ENCODE measurements around the gene NAV2. TPM values are rescaled to one million over a fixed set of nuclear protein-coding genes. Genes with fewer than 3 reads are reported as not detected.

NAV2 gene
- polyA plus RNA-seq, 3 donors = not detected

DNA sequence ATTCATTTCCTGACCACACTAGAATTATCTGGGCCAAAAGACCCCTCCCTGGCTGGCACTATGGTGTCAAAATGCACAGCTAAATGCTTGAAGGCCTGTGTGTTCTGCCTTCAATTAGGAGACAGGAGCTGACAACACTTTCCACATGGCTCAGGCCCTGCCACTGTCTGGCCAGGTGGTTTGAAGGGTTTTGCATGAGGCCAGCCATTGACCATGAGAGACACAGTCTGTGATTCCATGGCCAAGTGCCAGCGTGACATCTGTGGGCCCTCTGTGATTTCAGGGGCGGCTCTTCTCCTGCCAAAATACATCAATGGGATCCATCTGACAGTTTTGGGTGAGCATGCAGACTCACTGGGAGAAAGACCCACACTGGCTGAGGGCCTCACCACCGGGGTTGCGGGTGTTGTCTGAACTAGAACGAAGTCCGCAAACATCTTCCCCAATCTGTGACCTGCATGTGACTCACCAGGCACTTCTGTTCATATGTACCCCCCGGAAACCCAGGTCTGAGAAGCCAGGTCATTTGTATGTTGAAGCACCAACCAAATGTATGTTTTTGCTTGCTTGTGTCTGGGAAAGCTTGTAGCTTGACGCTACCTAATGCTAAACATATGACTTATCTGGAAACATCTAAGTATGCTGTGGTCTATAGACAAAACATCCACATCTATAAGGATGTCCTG, 20.7 kb upstream of the NAV2 start:
- DNase-seq = no peak
- peaks cover 0 to 2% (median 1%) of the 10 kb centered on the region in 7 donors for H3K9me3 Mint-ChIP-seq
- H3K4me3 Mint-ChIP-seq = no peak overlapping the region
- H3K36me3 Mint-ChIP-seq = no peaks in the 10 kb centered on the region
- H3K4me1 ChIP-seq (ENCODE audit: control insufficient read depth in 1 of 2, insufficient read depth in 2 of 2, low read length in 2 of 2) = no peaks in the 10 kb centered on the region
- no peaks in the 10 kb centered on the region for H3K36me3 ChIP-seq (replicated peaks in 1 of 2; ENCODE audit: control insufficient read depth in 1 of 2, insufficient read depth in 2 of 2, low read length in 2 of 2)
- no peaks in the 10 kb centered on the region for H3K4me1 Mint-ChIP-seq
- H3K27me3 ChIP-seq (ENCODE audit: control insufficient read depth in 2 of 2, insufficient read depth in 2 of 2, low read length in 2 of 2) = no peaks in the 10 kb centered on the region
- H3K27ac ChIP-seq (ENCODE audit: low read depth in 1 of 2, low read length in 2 of 2) = no peak overlapping the region
- H3K27me3 Mint-ChIP-seq (ENCODE audit: low read depth in 3 of 3) = peaks cover 8 to 11% (median 9%) of the 10 kb centered on the region in 3 donors
- WGBS (ENCODE audit: insufficient coverage) = 96% methylated on average over 5 of the region's 8 CpGs
- H2AFZ ChIP-seq (ENCODE audit: insufficient read depth, low read depth, low read length, poor library complexity, severe bottlenecking) = no peak overlapping the region
- H3K9me3 ChIP-seq (replicated peaks in 1 of 2; ENCODE audit: control insufficient read depth in 1 of 2, insufficient read depth in 1 of 2, low read length in 2 of 2) = no peaks in the 10 kb centered on the region
- no peak overlapping the region for H3K4me2 ChIP-seq (replicated peaks; ENCODE audit: extremely low read depth, low read length, poor library complexity, severe bottlenecking)
- no peaks in the 10 kb centered on the region for H4K20me1 ChIP-seq (ENCODE audit: insufficient read depth, low read length)
- intact Hi-C loops (cut with micrococcal nuclease) = no loop called here
- H3K79me2 ChIP-seq (ENCODE audit: insufficient read depth, low read length) = no peaks in the 10 kb centered on the region
- TF ChIP-seq, protein P1, sequence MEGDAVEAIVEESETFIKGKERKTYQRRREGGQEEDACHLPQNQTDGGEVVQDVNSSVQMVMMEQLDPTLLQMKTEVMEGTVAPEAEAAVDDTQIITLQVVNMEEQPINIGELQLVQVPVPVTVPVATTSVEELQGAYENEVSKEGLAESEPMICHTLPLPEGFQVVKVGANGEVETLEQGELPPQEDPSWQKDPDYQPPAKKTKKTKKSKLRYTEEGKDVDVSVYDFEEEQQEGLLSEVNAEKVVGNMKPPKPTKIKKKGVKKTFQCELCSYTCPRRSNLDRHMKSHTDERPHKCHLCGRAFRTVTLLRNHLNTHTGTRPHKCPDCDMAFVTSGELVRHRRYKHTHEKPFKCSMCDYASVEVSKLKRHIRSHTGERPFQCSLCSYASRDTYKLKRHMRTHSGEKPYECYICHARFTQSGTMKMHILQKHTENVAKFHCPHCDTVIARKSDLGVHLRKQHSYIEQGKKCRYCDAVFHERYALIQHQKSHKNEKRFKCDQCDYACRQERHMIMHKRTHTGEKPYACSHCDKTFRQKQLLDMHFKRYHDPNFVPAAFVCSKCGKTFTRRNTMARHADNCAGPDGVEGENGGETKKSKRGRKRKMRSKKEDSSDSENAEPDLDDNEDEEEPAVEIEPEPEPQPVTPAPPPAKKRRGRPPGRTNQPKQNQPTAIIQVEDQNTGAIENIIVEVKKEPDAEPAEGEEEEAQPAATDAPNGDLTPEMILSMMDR (IDR thresholded peaks at IDR 0.05) = no peak
- no peak overlapping the region for H3K9ac ChIP-seq (ENCODE audit: insufficient read depth, low read length, poor library complexity, severe bottlenecking)
- no peak overlapping the region for H3K27ac Mint-ChIP-seq
- no peak overlapping the region for H3K4me3 ChIP-seq (replicated peaks in 1 of 3; ENCODE audit: low read depth in 2 of 3, low read length in 3 of 3)

DNA sequence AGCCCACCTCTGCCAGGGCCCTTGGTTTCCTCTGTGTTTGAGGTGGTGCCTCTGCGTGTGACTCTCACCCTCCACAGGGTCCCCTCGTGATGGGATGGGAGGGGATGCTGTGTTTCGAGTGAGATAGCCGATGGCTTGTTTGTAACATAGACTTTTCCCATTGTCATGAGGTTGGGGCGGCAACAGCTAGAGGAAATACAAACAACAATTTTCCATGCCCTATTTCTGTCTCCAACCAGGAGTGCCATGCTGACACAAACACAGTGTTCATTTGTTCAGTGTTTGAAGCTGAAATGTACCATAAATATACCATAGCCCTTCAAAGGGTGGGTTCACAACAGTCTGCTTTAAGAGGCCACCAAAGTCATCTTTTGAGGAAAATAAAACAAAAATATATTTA, 19.5 kb upstream of the NAV2 start:
- no peak for DNase-seq
- no peaks in the 10 kb centered on the region for H3K4me1 ChIP-seq (ENCODE audit: control insufficient read depth in 1 of 2, insufficient read depth in 2 of 2, low read length in 2 of 2)
- no peak overlapping the region for H3K4me2 ChIP-seq (replicated peaks; ENCODE audit: extremely low read depth, low read length, poor library complexity, severe bottlenecking)
- Mint-ChIP-seq H3K27ac (no peak overlapping the region), H3K4me1 (no peaks in the 10 kb centered on the region), H3K36me3 (no peaks in the 10 kb centered on the region), H3K4me3 (no peak overlapping the region), H3K9me3 (peaks cover 0 to 3% (median 2%) of the 10 kb centered on the region in 7 donors), H3K27me3 (ENCODE audit: low read depth in 3 of 3) (peaks cover 9 to 13% (median 11%) of the 10 kb centered on the region in 3 donors)
- H2AFZ ChIP-seq (ENCODE audit: insufficient read depth, low read depth, low read length, poor library complexity, severe bottlenecking) = no peak overlapping the region
- WGBS (ENCODE audit: insufficient coverage) = no CpG with 5 or more reads among the region's 5 CpGs
- no peaks in the 10 kb centered on the region for H4K20me1 ChIP-seq (ENCODE audit: insufficient read depth, low read length)
- no peak overlapping the region for H3K9ac ChIP-seq (ENCODE audit: insufficient read depth, low read length, poor library complexity, severe bottlenecking)
- H3K27me3 ChIP-seq (ENCODE audit: control insufficient read depth in 2 of 2, insufficient read depth in 2 of 2, low read length in 2 of 2) = no peaks in the 10 kb centered on the region
- no peaks in the 10 kb centered on the region for H3K9me3 ChIP-seq (replicated peaks in 1 of 2; ENCODE audit: control insufficient read depth in 1 of 2, insufficient read depth in 1 of 2, low read length in 2 of 2)
- intact Hi-C loops (cut with micrococcal nuclease) = no loop called here
- TF ChIP-seq, protein P1 (IDR thresholded peaks at IDR 0.05) = no peak
- H3K79me2 ChIP-seq (ENCODE audit: insufficient read depth, low read length) = no peaks in the 10 kb centered on the region
- H3K27ac ChIP-seq (ENCODE audit: low read depth in 1 of 2, low read length in 2 of 2) = no peak overlapping the region
- H3K36me3 ChIP-seq (replicated peaks in 1 of 2; ENCODE audit: control insufficient read depth in 1 of 2, insufficient read depth in 2 of 2, low read length in 2 of 2) = no peaks in the 10 kb centered on the region
- no peak overlapping the region for H3K4me3 ChIP-seq (replicated peaks in 1 of 3; ENCODE audit: low read depth in 2 of 3, low read length in 3 of 3)

All from CD14-positive monocyte (primary cell).